Gastrocnemius medialis (tissue), 4 donors: ENCODE measurements around the gene OR13C9. TPM values are rescaled to one million over a fixed set of nuclear protein-coding genes. Genes with fewer than 3 reads are reported as not detected.
"Not testable (repeated sequence)": the region's sequence is repeated elsewhere in the genome, so short reads cannot be mapped to it uniquely, and the experiment has no call there.

Source experiments
- ATAC-seq, 2 donors: fragments of 150-250 bp; one replicate each; pipeline ENCODE4 v1.9.1; 2016
- DNase-seq, 2 donors: peaks; one replicate each; pipeline ENCODE4 v3.0.0-alpha.2; 2019
- H3K27ac ChIP-seq, 4 donors: fragments of 200-600 bp; sonication (generic); 1 replicate in 1 of 4; 2 replicates in 3 of 4; pipeline ENCODE4 v1.5.1; 2016 to 2018; ENCODE audit warnings: mild to moderate bottlenecking in 2 of 4, moderate library complexity in 1 of 4
- H3K27me3 ChIP-seq, 3 donors: fragments of 200-600 bp; sonication (generic) in 2 of 3; 1 replicate in 1 of 3; 2 replicates in 2 of 3; pipeline versions ENCODE4 v1.5.1 to v1.6.0; 2016 to 2019; ENCODE audit warnings: mild to moderate bottlenecking in 1 of 3, moderate library complexity in 1 of 3
- H3K36me3 ChIP-seq, 2 donors: fragments of 200-600 bp; sonication (generic) in 1 of 2; one replicate each; pipeline ENCODE4 v1.5.1; 2017 to 2018
- H3K4me1 ChIP-seq, 2 donors: fragments of 200-600 bp; sonication (generic) in 1 of 2; one replicate each; pipeline ENCODE4 v1.5.1; 2016 to 2017; ENCODE audit warnings: mild to moderate bottlenecking in 2 of 2
- H3K4me3 ChIP-seq, 4 donors: fragments of 200-600 bp; sonication (generic) in 3 of 4; 1 replicate in 1 of 4; 2 replicates in 3 of 4; pipeline ENCODE4 v1.5.1; 2016 to 2019; ENCODE audit warnings: mild to moderate bottlenecking in 2 of 4
- H3K9me3 ChIP-seq, 3 donors: fragments of 200-600 bp; sonication (generic) in 2 of 3; 1 replicate in 1 of 3; 2 replicates in 2 of 3; pipeline ENCODE4 v1.5.1; 2016 to 2019
- POLR2A ChIP-seq, 2 donors: fragments of 450-650 bp; IDR thresholded peaks; one replicate each; pipeline ENCODE4 v1.6.1; 2017; ENCODE audit warnings: antibody characterized with exemption in 2 of 2, mild to moderate bottlenecking in 2 of 2, moderate library complexity in 2 of 2
- in situ Hi-C, 4 donors: fragments of 200-750 bp; cut with MboI; loops; one replicate each; pipeline versions ENCODE4 v1.15.0 to v1.8.0; 2017; ENCODE audit warnings: low sequenced_read_pairs in 4 of 4
- intact Hi-C: fragments of 100-400 bp; cut with DNase I; formaldehyde crosslinking; loops from one replicate; pipeline ENCODE4 v1.15.1; 2023; ENCODE audit warnings: low total_unique reads
- total RNA-seq, 4 donors: library from RNA; depleted of rRNA; stranded (reverse); fragments of >200 nt; gene quantifications; one replicate each; pipeline versions ENCODE4 v1.1.0 to v1.2.3, GENCODE V29; 2016
- TF ChIP-seq, protein P1 (sequence below), 5 experiments: fragments of 450-650 bp in 3 of 5; fragments of 200-600 bp in 2 of 5; sonication (generic) in 2 of 5; IDR thresholded peaks in 4 of 5; conservative IDR thresholded peaks in 1 of 5; 1 replicate in 4 of 5; 2 replicates in 1 of 5; pipeline ENCODE4 v1.5.1; 2016 to 2019; ENCODE audit warnings: antibody characterized with exemption in 5 of 5, mild to moderate bottlenecking in 3 of 5, moderate library complexity in 3 of 5

Gene OR13C9
- total RNA-seq, 4 donors from 2014 or later, result not detected

DNA sequence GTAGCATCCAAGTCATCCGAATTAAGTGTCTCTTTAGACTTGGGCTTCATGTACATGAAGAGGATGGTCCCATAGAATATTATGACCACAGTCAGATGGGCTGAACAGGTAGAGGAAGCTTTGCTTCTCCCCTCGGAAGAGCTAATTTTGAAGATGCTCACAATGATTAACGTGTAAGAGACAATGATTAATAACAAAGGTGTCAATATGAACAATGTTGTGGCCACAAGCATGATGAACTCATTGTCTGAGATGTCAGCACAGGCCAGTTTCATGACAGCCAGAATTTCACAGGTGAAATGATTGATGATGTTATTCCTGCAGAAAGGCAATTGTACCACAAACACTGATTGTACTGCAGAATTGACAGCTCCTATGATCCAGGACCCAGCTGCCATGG is 13.2 kb downstream of the OR13C9 start:
- Histone ChIP-seq H3K4me3 (no peak overlapping the region), H3K27ac (no peak overlapping the region), H3K4me1 (no peaks in the 10 kb centered on the region), H3K27me3 (no peaks in the 10 kb centered on the region), H3K9me3 (no peaks in the 10 kb centered on the region), H3K36me3 (no peaks in the 10 kb centered on the region)
- ATAC-seq (no peak), DNase-seq (no peak)
- TF ChIP-seq, protein P1, sequence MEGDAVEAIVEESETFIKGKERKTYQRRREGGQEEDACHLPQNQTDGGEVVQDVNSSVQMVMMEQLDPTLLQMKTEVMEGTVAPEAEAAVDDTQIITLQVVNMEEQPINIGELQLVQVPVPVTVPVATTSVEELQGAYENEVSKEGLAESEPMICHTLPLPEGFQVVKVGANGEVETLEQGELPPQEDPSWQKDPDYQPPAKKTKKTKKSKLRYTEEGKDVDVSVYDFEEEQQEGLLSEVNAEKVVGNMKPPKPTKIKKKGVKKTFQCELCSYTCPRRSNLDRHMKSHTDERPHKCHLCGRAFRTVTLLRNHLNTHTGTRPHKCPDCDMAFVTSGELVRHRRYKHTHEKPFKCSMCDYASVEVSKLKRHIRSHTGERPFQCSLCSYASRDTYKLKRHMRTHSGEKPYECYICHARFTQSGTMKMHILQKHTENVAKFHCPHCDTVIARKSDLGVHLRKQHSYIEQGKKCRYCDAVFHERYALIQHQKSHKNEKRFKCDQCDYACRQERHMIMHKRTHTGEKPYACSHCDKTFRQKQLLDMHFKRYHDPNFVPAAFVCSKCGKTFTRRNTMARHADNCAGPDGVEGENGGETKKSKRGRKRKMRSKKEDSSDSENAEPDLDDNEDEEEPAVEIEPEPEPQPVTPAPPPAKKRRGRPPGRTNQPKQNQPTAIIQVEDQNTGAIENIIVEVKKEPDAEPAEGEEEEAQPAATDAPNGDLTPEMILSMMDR (IDR thresholded peaks at IDR 0.05 in 4 of 5, conservative IDR thresholded peaks at IDR 0.05 in 1 of 5), result no peak
- no peak for TF ChIP-seq POLR2A (IDR thresholded peaks at IDR 0.05)
- in situ Hi-C loops (no loop called here), intact Hi-C loops (no loop called here)

DNA sequence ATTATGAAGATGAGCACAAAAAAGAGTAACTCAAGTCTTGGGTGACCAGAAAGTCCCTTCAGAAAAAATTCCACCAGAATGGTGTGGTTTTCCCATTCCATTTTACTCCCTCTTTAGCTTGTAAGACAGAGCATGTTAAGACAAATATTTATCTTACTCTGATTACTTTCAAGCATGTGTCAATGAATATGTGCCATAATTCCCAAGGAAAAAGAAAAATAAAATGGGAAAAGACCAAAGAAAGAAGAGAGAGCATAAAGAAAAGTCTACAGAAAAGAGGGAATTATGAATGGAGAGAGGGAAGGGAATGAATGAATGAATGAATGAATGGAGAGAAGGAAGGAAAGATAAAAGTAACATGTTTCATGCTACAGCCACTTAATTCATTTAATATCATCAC is 18.7 kb downstream of the OR13C9 start, which contains the start of gene OR13C5:
OR13C5 (minus strand) TSS at position 101 of the 400 bp plus-strand sequence; CDS start at position 101, 0 bp downstream.
- ATAC-seq, H3K4me3 ChIP-seq, H3K4me1 ChIP-seq, H3K9me3 ChIP-seq, in situ Hi-C loops, H3K36me3 ChIP-seq, H3K27me3 ChIP-seq, DNase-seq, H3K27ac ChIP-seq, intact Hi-C loops: not testable (repeated sequence)

GRCh38 chr9:104598749-104599148 is 19.3 kb downstream of the OR13C9 start:
- H3K27ac ChIP-seq, H3K9me3 ChIP-seq, H3K4me1 ChIP-seq, intact Hi-C loops, ATAC-seq, DNase-seq, in situ Hi-C loops, H3K4me3 ChIP-seq, H3K27me3 ChIP-seq, H3K36me3 ChIP-seq: not testable (repeated sequence)

DNA sequence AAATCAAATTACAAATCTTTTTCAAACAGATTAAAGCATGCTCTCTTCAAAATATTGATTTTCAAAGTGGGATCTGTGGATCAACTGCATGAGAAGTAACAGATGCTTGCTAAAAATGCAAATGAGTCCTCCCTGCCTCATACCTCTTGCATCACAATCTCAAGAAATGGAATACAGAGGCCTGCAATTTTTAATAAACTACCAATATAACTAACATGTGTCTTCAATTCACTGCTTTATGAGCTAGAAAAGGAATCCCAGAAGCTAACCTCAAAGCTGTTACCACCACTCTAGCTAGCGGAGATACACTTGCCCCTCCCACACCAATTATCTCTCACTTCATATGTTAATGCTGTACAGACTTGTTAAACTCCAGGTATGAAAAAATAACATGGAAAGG is 28.4 kb downstream of the OR13C9 start:
- in situ Hi-C loops, result no loop called here

DNA sequence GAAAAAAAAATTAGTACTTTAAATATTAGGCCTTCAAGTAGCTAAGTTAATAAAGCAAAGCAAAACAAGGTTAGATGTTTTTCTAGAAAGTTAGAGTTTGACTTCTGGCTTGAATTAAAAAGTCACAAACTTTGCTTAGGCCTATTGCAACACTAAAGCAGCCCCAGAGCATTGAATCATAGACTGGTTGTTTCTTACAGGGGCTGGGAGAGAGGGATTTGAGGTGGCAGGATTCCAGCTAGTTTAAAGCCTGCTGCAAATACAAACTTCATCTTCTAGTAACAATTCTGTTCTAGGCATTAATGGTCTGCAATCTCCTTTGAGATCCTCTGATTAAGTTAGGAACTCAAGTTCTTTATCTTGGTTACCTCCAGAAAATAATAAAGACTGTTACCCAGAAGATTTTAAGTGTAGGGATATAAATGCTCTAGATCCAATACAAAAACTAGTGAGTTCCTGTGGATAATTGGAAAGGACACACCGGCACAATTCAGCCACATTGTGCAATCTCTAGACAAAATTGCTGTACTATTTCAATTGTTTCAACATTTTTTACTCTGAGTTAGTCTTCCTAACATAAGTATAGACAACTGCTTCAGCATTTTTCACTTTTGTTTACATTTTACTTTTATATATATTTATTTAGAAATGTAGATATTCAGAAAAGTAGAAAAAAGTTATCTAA is 31.4 kb downstream of the OR13C9 start:
- in situ Hi-C loops (no loop called here), intact Hi-C loops (no loop called here)
- H3K27me3 ChIP-seq, result no peaks in the 10 kb centered on the region
- no peaks in the 10 kb centered on the region for H3K36me3 ChIP-seq
- H3K4me3 ChIP-seq, result no peak overlapping the region
- no peaks in the 10 kb centered on the region for H3K9me3 ChIP-seq
- H3K4me1 ChIP-seq, result no peaks in the 10 kb centered on the region
- no peak for DNase-seq
- H3K27ac ChIP-seq, result no peak overlapping the region
- TF ChIP-seq POLR2A (IDR thresholded peaks at IDR 0.05), result no peak
- TF ChIP-seq, protein P1 (IDR thresholded peaks at IDR 0.05 in 4 of 5, conservative IDR thresholded peaks at IDR 0.05 in 1 of 5), result no peak
- ATAC-seq, result no peak

More for the DNA sequence above, 28.4 kb downstream of the OR13C9 start:
- TF ChIP-seq, protein P1 (IDR thresholded peaks at IDR 0.05 in 4 of 5, conservative IDR thresholded peaks at IDR 0.05 in 1 of 5), result no peak
- no peak for TF ChIP-seq POLR2A (IDR thresholded peaks at IDR 0.05)
- intact Hi-C loops, result no loop called here
- no peak overlapping the region for H3K4me3 ChIP-seq
- no peak for ATAC-seq
- H3K9me3 ChIP-seq, result no peaks in the 10 kb centered on the region
- H3K4me1 ChIP-seq, result no peaks in the 10 kb centered on the region
- H3K36me3 ChIP-seq, result no peaks in the 10 kb centered on the region
- no peaks in the 10 kb centered on the region for H3K27me3 ChIP-seq
- no peak overlapping the region for H3K27ac ChIP-seq
- no peak for DNase-seq

DNA sequence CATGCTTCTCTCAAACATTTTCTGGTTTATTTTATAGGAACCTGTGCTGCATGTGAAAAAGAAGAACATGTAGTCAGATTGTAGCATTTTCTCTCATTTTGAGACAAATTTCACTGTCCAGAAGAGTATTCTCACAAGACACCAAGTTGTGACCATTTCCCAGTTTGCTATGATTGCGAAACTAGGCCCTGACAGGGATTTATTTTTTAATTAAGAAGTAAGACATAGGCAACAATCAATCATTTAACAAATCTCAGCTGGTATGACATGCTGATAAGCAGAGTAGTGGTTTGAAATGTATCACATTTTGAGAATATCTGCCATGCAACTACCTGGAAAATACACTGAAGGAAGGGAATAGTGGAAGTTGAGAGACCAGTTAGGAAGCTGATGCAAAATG is 37.4 kb downstream of the OR13C9 start:
- no peak overlapping the region for H3K4me3 ChIP-seq
- ATAC-seq, result no peak
- in situ Hi-C loops, result no loop called here

More for the DNA sequence above, 37.4 kb downstream of the OR13C9 start:
- Histone ChIP-seq H3K4me1 (no peaks in the 10 kb centered on the region), H3K36me3 (no peaks in the 10 kb centered on the region), H3K27me3 (no peaks in the 10 kb centered on the region), H3K27ac (no peak overlapping the region), H3K9me3 (no peaks in the 10 kb centered on the region)
- DNase-seq, result no peak
- intact Hi-C loops, result no loop called here
- TF ChIP-seq POLR2A (IDR thresholded peaks at IDR 0.05), result no peak
- TF ChIP-seq, protein P1 (IDR thresholded peaks at IDR 0.05 in 4 of 5, conservative IDR thresholded peaks at IDR 0.05 in 1 of 5), result no peak
